ENCODE data around the gene UBAC2.

- TF ChIP-seq CTCF (IDR thresholded peaks at IDR 0.05; ENCODE audit: low read depth, low read length, missing input control) (peak; percentile 25), RAD21 (IDR thresholded peaks at IDR 0.05) (peak; percentile 38 to 61), TAF1 (conservative IDR thresholded peaks at IDR 0.05) (no peak), MAX (IDR thresholded peaks at IDR 0.05) (no peak), FOXA1 (IDR thresholded peaks at IDR 0.05) (no peak), ATF3 (IDR thresholded peaks at IDR 0.05) (no peak), ZBTB33 (IDR thresholded peaks at IDR 0.05) (no peak), JUND (IDR thresholded peaks at IDR 0.05) (no peak), SP1 (IDR thresholded peaks at IDR 0.05) (no peak), YY1 (IDR thresholded peaks at IDR 0.05) (no peak), EGR1 (IDR thresholded peaks at IDR 0.05; ENCODE audit: low read depth in 2 of 2) (no peak)
These were observed 4.1 kb upstream of the UBAC2 start for GRCh38 chr13:99196466-99197116.
